ENCODE measurements around the gene PLA2G12A.
A peak's percentile ranks its signal among the peaks of the same experiment; 100 is the strongest.

PLA2G12A gene

DNA sequence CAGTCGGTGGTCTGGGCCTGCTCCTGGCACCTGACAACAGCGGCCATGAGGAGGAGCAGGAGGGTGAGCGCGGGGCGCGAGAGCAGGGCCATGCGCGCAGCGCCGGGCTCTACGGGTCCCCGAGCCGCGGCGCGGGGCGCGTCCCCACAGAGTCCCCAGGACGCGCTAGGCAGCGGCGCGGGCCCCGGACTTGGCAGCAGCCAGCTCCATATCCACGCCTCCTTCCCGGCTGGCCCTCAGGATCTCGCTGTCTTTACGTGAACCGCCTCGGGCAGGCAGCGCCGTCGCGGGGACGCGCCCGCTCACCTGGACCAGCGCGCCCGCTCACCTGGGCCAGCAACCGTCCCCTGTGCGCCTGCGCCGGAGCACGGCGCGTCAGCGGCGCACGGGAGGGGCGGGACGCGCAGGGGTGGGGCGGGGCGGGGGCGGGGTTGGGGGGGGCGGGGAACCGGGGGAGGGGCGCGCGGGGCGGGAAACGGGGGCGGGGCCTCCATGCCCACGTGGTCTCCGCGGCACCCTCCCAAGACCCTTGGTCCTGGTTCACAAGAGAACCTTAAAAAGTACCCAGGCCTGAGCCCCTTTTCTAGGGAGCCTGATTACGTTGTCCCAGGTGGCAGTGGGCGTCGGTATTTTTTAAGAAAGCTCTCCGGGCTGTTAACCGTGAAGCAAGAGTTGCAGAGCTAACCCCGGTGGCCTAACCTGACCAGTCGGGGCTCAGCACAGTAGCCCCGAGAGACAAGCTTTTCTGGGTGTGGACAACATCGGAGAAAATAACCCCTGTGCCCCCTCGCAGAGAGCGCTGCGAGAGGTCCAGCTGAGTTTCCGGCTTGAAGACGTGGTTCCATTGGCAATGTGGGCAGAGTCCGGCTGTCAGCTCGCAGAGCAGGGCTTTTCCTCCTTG, at the start of gene PLA2G12A:
PLA2G12A (minus strand) TSS at position 353 of the 901 bp plus-strand sequence; CDS start at position 92, 261 bp downstream.
- H3K27ac ChIP-seq (ENCODE audit: low read length), result no peak within 1 kb of the TSS
- H3K4me2 ChIP-seq (ENCODE audit: low read length), result peak within 1 kb of the TSS; percentile 86
- peak within 1 kb of the TSS; percentile 99 for H3K4me3 ChIP-seq (ENCODE audit: low read length)
- H3K79me2 ChIP-seq (ENCODE audit: low read length), result peaks cover 6% of the 10 kb centered on the region
- H3K4me1 ChIP-seq (ENCODE audit: low read length), result peaks cover 15% of the 10 kb centered on the region
- H3K27me3 ChIP-seq (ENCODE audit: low read depth, low read length), result no peaks in the 10 kb centered on the region
- peaks cover 4% of the 10 kb centered on the region for H3K36me3 ChIP-seq (replicated peaks; ENCODE audit: low read depth, low read length)
- no peaks in the 10 kb centered on the region for H3K9me3 ChIP-seq (ENCODE audit: insufficient read depth, low read length)
- peak within 1 kb of the TSS; percentile 91 for H3K9ac ChIP-seq (ENCODE audit: low read length)
- TF ChIP-seq CTCF (IDR thresholded peaks at IDR 0.05; ENCODE audit: low read depth, low read length) (no peak), EZH2phosphoT487 (IDR thresholded peaks at IDR 0.05; ENCODE audit: low read depth) (no peak)
- peak within 1 kb of the TSS; percentile 100 for H2AFZ ChIP-seq (ENCODE audit: low read depth, low read length)
- H4K20me1 ChIP-seq (ENCODE audit: insufficient read depth, low read length), result no peaks in the 10 kb centered on the region

DNA sequence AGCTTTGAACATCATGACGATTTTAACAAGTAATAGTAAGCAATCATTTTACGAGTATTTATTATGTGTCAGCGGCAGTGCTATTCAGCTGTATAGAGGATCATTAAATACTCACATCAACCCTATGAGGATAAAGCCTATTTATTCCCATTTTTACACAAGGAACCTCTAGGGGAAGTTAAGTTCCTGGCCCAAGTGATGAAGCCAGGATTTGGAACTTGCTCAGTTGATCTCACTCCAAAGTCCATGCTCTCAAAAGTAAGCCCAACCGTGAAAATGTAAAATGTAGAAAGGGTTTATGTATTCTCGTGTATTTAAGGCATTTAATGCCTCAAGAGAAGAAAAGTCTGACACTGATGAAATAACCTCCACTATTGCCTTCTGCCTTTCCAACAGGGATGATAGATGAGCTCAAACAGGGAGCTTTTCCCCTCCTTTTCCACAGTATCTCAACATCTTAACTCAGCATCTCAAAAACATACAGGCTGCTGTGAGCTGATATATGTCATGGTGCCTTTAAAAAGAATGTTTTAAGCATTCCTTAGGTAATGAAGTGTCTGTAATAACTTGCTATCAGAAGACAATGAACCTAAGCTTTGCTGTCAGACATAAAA, 35.0 kb upstream of the PLA2G12A start:
- Histone ChIP-seq H3K4me1 (ENCODE audit: low read length) (no peaks in the 10 kb centered on the region), H3K9me3 (ENCODE audit: insufficient read depth, low read length) (no peaks in the 10 kb centered on the region), H3K79me2 (ENCODE audit: low read length) (no peaks in the 10 kb centered on the region), H3K36me3 (replicated peaks; ENCODE audit: low read depth, low read length) (no peaks in the 10 kb centered on the region), H3K4me3 (ENCODE audit: low read length) (no peak overlapping the region), H2AFZ (ENCODE audit: low read depth, low read length) (no peak overlapping the region), H3K27ac (ENCODE audit: low read length) (no peak overlapping the region), H3K27me3 (ENCODE audit: low read depth, low read length) (0 out of 2 replicates have a peak, but pooled peaks cover 7% of the 10 kb centered on the region), H3K4me2 (ENCODE audit: low read length) (no peak overlapping the region), H4K20me1 (ENCODE audit: insufficient read depth, low read length) (no peaks in the 10 kb centered on the region), H3K9ac (ENCODE audit: low read length) (no peak overlapping the region)
- TF ChIP-seq EZH2phosphoT487 (IDR thresholded peaks at IDR 0.05; ENCODE audit: low read depth), result no peak
- TF ChIP-seq CTCF (IDR thresholded peaks at IDR 0.05; ENCODE audit: low read depth, low read length), result no peak

GRCh38 chr4:109764376-109764775, 34.5 kb upstream of the PLA2G12A start:
- Histone ChIP-seq H3K4me1 (ENCODE audit: low read length) (no peaks in the 10 kb centered on the region), H3K36me3 (replicated peaks; ENCODE audit: low read depth, low read length) (no peaks in the 10 kb centered on the region), H3K4me2 (ENCODE audit: low read length) (no peak overlapping the region), H3K27ac (ENCODE audit: low read length) (no peak overlapping the region), H3K79me2 (ENCODE audit: low read length) (no peaks in the 10 kb centered on the region), H3K27me3 (ENCODE audit: low read depth, low read length) (0 out of 2 replicates have a peak, but pooled peaks cover 5% of the 10 kb centered on the region), H3K4me3 (ENCODE audit: low read length) (no peak overlapping the region), H4K20me1 (ENCODE audit: insufficient read depth, low read length) (no peaks in the 10 kb centered on the region), H3K9me3 (ENCODE audit: insufficient read depth, low read length) (no peaks in the 10 kb centered on the region), H3K9ac (ENCODE audit: low read length) (no peak overlapping the region), H2AFZ (ENCODE audit: low read depth, low read length) (no peak overlapping the region)
- no peak for TF ChIP-seq EZH2phosphoT487 (IDR thresholded peaks at IDR 0.05; ENCODE audit: low read depth)
- TF ChIP-seq CTCF (IDR thresholded peaks at IDR 0.05; ENCODE audit: low read depth, low read length), result no peak

DNA sequence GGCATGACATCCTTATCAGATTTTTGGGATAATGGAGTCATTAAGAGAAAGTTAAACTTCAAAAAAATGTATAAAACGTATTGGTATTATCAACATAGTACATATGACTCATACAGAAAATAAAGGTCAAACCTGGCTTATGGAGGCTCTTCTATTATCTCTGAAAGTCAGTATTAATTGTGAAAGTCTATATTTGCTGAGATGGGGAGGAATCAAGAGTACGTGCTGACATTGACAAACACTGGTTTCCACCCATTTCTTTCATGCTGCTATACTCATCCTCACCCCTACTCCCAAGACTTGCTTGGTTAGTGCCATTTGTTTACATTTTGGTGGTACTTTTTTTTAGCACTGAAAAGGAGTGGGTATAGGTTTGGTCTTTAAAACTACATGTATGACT, 30.8 kb upstream of the PLA2G12A start:
- TF ChIP-seq CTCF (IDR thresholded peaks at IDR 0.05; ENCODE audit: low read depth, low read length), result no peak
- no peak for TF ChIP-seq EZH2phosphoT487 (IDR thresholded peaks at IDR 0.05; ENCODE audit: low read depth)
- Histone ChIP-seq H4K20me1 (ENCODE audit: insufficient read depth, low read length) (no peaks in the 10 kb centered on the region), H3K27ac (ENCODE audit: low read length) (no peak overlapping the region), H3K27me3 (ENCODE audit: low read depth, low read length) (no peaks in the 10 kb centered on the region), H3K79me2 (ENCODE audit: low read length) (no peaks in the 10 kb centered on the region), H3K4me3 (ENCODE audit: low read length) (no peak overlapping the region), H3K36me3 (replicated peaks; ENCODE audit: low read depth, low read length) (no peaks in the 10 kb centered on the region), H3K9ac (ENCODE audit: low read length) (no peak overlapping the region), H3K9me3 (ENCODE audit: insufficient read depth, low read length) (no peaks in the 10 kb centered on the region), H3K4me2 (ENCODE audit: low read length) (no peak overlapping the region), H2AFZ (ENCODE audit: low read depth, low read length) (no peak overlapping the region), H3K4me1 (ENCODE audit: low read length) (no peaks in the 10 kb centered on the region)
